Measurements from ENCODE around the gene SHMT1. TPM values are rescaled to one million over a fixed set of nuclear protein-coding genes. Genes with fewer than 3 reads are reported as not detected.
A peak's percentile ranks its signal among the peaks of the same experiment; 100 is the strongest.

The SHMT1 gene
- total RNA-seq, 1 donor from 2014 or later = 27.8 TPM

- Histone ChIP-seq H3K27ac (no peak overlapping the region), H3K36me3 (no peaks in the 10 kb centered on the region), H3K27me3 (no peaks in the 10 kb centered on the region), H3K4me1 (no peaks in the 10 kb centered on the region), H3K9me3 (peaks cover 5% of the 10 kb centered on the region), H3K4me3 (no peak overlapping the region)
- no peak for ATAC-seq
- intact Hi-C loops (cut with DNase I) = no loop called here
- peak; percentile 17 for DNase-seq
- no peak for TF ChIP-seq CTCF (IDR thresholded peaks at IDR 0.05)
Measured at GRCh38 chr17:18371455-18371854, 8.1 kb upstream of the SHMT1 start.

GRCh38 chr17:18370761-18371160 lies 7.4 kb upstream of the SHMT1 start:
- no peaks in the 10 kb centered on the region for H3K27me3 ChIP-seq
- no peak for TF ChIP-seq CTCF (IDR thresholded peaks at IDR 0.05)
- H3K27ac ChIP-seq = no peak overlapping the region
- no peaks in the 10 kb centered on the region for H3K4me1 ChIP-seq
- DNase-seq (peak; percentile 22), ATAC-seq (no peak)
- intact Hi-C loops (cut with DNase I) = no loop called here
- H3K4me3 ChIP-seq = no peak overlapping the region
- H3K9me3 ChIP-seq = peaks cover 5% of the 10 kb centered on the region
- H3K36me3 ChIP-seq = no peaks in the 10 kb centered on the region

GRCh38 chr17:18368946-18369345 lies 5.6 kb upstream of the SHMT1 start:
- H3K9me3 ChIP-seq = no peaks in the 10 kb centered on the region
- H3K4me1 ChIP-seq = peaks cover 2% of the 10 kb centered on the region
- DNase-seq (no peak), ATAC-seq (no peak)
- no peak overlapping the region for H3K27ac ChIP-seq
- intact Hi-C loops (cut with DNase I) = no loop called here
- H3K4me3 ChIP-seq = no peak overlapping the region
- H3K36me3 ChIP-seq = no peaks in the 10 kb centered on the region
- no peaks in the 10 kb centered on the region for H3K27me3 ChIP-seq
- no peak for TF ChIP-seq CTCF (IDR thresholded peaks at IDR 0.05)

- Histone ChIP-seq H3K27ac (no peak overlapping the region), H3K4me3 (no peak overlapping the region), H3K9me3 (no peaks in the 10 kb centered on the region), H3K4me1 (peaks cover 21% of the 10 kb centered on the region), H3K36me3 (no peaks in the 10 kb centered on the region), H3K27me3 (no peaks in the 10 kb centered on the region)
- ATAC-seq = no peak
- intact Hi-C loops (cut with DNase I) = no loop called here
- DNase-seq = no peak
- TF ChIP-seq CTCF (IDR thresholded peaks at IDR 0.05) = no peak
Measured at GRCh38 chr17:18364166-18364565, 816 bp upstream of the SHMT1 start.

- Histone ChIP-seq H3K27ac (peak overlapping the region; percentile 82), H3K36me3 (no peaks in the 10 kb centered on the region), H3K9me3 (no peaks in the 10 kb centered on the region), H3K27me3 (no peaks in the 10 kb centered on the region), H3K4me3 (peak overlapping the region; percentile 85), H3K4me1 (peaks cover 21% of the 10 kb centered on the region)
- intact Hi-C loops (cut with DNase I) = no loop called here
- ATAC-seq = peak; percentile 48
- DNase-seq = peak; percentile 86
- no peak for TF ChIP-seq CTCF (IDR thresholded peaks at IDR 0.05)
Measured at GRCh38 chr17:18362698-18363100, 651 bp downstream of the SHMT1 start.

Data from upper lobe of right lung (tissue), 1 donor.